GM18861 (cell line): ENCODE measurements around the gene SLC39A9.
"Not testable (repeated sequence)": the region's sequence is repeated elsewhere in the genome, so short reads cannot be mapped to it uniquely, and the experiment has no call there.

ENCODE experiments used
- ATAC-seq: cut with Tn5 transposase; IDR thresholded peaks from one replicate; pipeline ENCODE4 v1.9.1; 2021; ENCODE audit not compliant: unreplicated experiment

Gene SLC39A9

GRCh38 chr14:69368381-69368780 is 30.1 kb upstream of the SLC39A9 start:
- no peak for ATAC-seq

- ATAC-seq: no peak
These were observed 28.4 kb upstream of the SLC39A9 start for GRCh38 chr14:69370061-69370460.

- ATAC-seq: no peak
These were observed 26.3 kb upstream of the SLC39A9 start for GRCh38 chr14:69372146-69372545.

GRCh38 chr14:69373104-69373503 is 25.4 kb upstream of the SLC39A9 start:
- ATAC-seq: no peak

- ATAC-seq: no peak
These were observed 24.3 kb upstream of the SLC39A9 start for GRCh38 chr14:69374235-69374634.

- ATAC-seq: no peak
These were observed 23.3 kb upstream of the SLC39A9 start for GRCh38 chr14:69375182-69375581.

GRCh38 chr14:69375722-69376121 is 22.8 kb upstream of the SLC39A9 start:
- no peak for ATAC-seq

- ATAC-seq: no peak
These were observed 22.1 kb upstream of the SLC39A9 start for GRCh38 chr14:69376439-69376838.

GRCh38 chr14:69378274-69378673 is 20.2 kb upstream of the SLC39A9 start:
- no peak for ATAC-seq

GRCh38 chr14:69387311-69387710 is 11.2 kb upstream of the SLC39A9 start:
- ATAC-seq: no peak

GRCh38 chr14:69391400-69391799 is 7.1 kb upstream of the SLC39A9 start:
- ATAC-seq: not testable (repeated sequence)

- ATAC-seq: no peak
These were observed 6.0 kb upstream of the SLC39A9 start for GRCh38 chr14:69392481-69392880.

GRCh38 chr14:69395929-69396328 is 2.6 kb upstream of the SLC39A9 start:
- no peak for ATAC-seq

- ATAC-seq: no peak
These were observed 322 bp downstream of the SLC39A9 start for GRCh38 chr14:69398818-69399210.

- ATAC-seq: no peak
These were observed 1.3 kb downstream of the SLC39A9 start for GRCh38 chr14:69399750-69400149.

GRCh38 chr14:69400154-69400553 is 1.7 kb downstream of the SLC39A9 start:
- no peak for ATAC-seq

- ATAC-seq: no peak
These were observed 3.3 kb downstream of the SLC39A9 start for GRCh38 chr14:69401841-69402240.

GRCh38 chr14:69404478-69404877 is 6.0 kb downstream of the SLC39A9 start:
- ATAC-seq: no peak

GRCh38 chr14:69404883-69405282 is 6.4 kb downstream of the SLC39A9 start:
- ATAC-seq: no peak

GRCh38 chr14:69405762-69406161 is 7.3 kb downstream of the SLC39A9 start:
- ATAC-seq: no peak

- no peak for ATAC-seq
These were observed 10.0 kb downstream of the SLC39A9 start for GRCh38 chr14:69408331-69408960.

GRCh38 chr14:69413483-69413882 is 15.0 kb downstream of the SLC39A9 start:
- no peak for ATAC-seq

GRCh38 chr14:69416087-69416486 is 17.6 kb downstream of the SLC39A9 start:
- ATAC-seq: not testable (repeated sequence)
